Activated T-helper 2 cell treated with anti-CD3 and anti-CD28 coated beads, Interferon-gamma antibody, Interleukin-2, Interleukin-4, amounts not matched to agents 10 μg/mL and 5 μg/mL and 100 μg/mL, durations not matched to agents 14 hours and 24 hours and 36 hours (primary cell): Measurements from ENCODE around the gene P2RY2. TPM values are rescaled to one million over a fixed set of nuclear protein-coding genes. Genes with fewer than 3 reads are reported as not detected.
"Not testable (repeated sequence)": the region's sequence is repeated elsewhere in the genome, so short reads cannot be mapped to it uniquely, and the experiment has no call there.

ENCODE experiments used
- DNase-seq: peaks from one replicate; pipeline ENCODE4 v3.0.0; 2021; ENCODE audit warnings: low spot score
- H3K27ac Mint-ChIP-seq: one replicate; pipeline ENCODE4 v1.8.0; 2021; ENCODE audit warnings: mixed read lengths
- H3K27me3 Mint-ChIP-seq: one replicate; pipeline ENCODE4 v1.8.0; 2021; ENCODE audit warnings: low read depth, mixed read lengths
- H3K36me3 Mint-ChIP-seq: one replicate; pipeline ENCODE4 v1.8.0; 2021; ENCODE audit warnings: low read depth, mixed read lengths
- H3K4me1 Mint-ChIP-seq: one replicate; pipeline ENCODE4 v1.8.0; 2021; ENCODE audit warnings: low read depth, mixed read lengths
- H3K4me3 Mint-ChIP-seq: one replicate; pipeline ENCODE4 v1.8.0; 2021; ENCODE audit warnings: low read depth, mild to moderate bottlenecking, moderate library complexity, mixed read lengths
- H3K9me3 Mint-ChIP-seq: one replicate; pipeline ENCODE4 v1.8.0; 2021; ENCODE audit warnings: mixed read lengths
- intact Hi-C: fragments of 100-400 bp; cut with micrococcal nuclease; formaldehyde crosslinking; loops from one replicate; pipeline ENCODE4 v1.15.1; 2023
- total RNA-seq: library from RNA; stranded (reverse); gene quantifications from 2 replicates; pipeline ENCODE4 v1.2.3, GENCODE V29; 2022

P2RY2 gene
- total RNA-seq, 1 donor from 2014 or later: not detected

DNA sequence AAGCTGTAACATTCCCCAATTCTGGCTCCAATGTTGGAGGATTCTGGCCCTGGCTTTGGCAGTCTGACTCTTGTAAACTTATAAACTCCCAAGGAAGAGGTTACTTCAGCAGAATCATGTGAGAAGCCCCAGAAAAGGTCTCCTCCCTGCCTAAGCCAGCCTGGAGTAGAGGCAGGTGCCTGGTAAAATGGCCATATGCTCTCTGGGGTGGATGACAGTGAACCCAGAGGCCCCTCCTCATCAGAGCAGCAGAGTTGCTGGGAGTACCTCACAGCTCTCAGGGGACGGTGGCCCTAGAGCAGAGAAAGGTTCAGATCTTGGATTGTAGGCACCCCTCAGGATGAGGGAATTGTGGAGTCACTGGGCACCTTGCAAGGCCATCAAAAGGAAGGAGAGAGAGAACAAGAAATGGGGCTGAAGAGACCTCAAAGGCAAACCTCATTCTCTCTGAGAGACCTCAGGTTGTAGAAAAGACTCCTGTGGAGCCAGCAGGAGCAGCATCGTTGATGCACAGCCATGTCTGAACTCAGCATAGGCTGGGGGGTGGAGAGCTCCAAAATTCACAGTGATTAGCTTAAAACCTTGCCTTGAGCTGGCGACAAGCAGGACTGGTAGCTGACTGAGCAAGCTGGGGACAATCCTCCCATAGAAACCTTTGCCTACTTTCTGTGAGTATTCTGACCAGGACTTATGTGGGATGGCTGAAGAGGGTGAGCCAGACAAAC, 49.2 kb downstream of the P2RY2 start:
- Mint-ChIP-seq H3K27ac (no peak overlapping the region), H3K4me3 (no peak overlapping the region), H3K27me3 (peaks cover 38% of the 10 kb centered on the region), H3K4me1 (no peaks in the 10 kb centered on the region), H3K9me3 (no peaks in the 10 kb centered on the region), H3K36me3 (no peaks in the 10 kb centered on the region)
- intact Hi-C loops: no loop called here
- no peak for DNase-seq

DNA sequence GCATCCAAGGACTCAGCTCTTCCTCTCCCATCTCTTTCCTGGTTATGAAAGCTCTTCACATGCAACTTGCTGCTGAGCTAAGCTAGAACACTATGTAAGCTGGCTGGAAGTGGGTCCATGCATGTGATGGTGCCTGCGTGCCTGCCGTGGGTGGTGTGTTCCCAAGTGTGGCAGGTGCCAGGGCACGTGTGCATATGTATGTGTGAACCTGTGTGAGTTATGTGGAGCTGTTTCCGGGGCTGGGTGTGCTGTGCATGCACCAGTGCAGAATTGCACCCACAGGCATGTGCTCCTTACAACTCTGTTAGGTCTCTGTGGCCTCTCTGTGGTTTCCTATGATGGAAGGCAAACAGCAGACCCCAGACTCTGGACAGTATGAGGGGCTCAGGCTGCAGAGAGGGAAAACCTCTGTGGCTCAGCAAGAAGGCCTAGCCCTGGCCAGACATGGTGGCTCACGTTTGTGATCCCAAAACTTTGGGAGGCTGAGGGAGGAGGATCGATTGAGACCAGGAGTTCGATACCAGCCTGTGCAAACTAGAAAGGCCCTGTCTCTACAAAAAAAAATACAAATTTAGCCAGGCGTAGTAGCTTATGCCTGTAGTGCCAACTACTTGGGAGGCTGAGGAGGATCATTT, 49.9 kb downstream of the P2RY2 start:
- no peaks in the 10 kb centered on the region for H3K9me3 Mint-ChIP-seq
- no peak overlapping the region for H3K27ac Mint-ChIP-seq
- DNase-seq: no peak
- no peak overlapping the region for H3K4me3 Mint-ChIP-seq
- no peaks in the 10 kb centered on the region for H3K36me3 Mint-ChIP-seq
- intact Hi-C loops: no loop called here
- H3K4me1 Mint-ChIP-seq: no peaks in the 10 kb centered on the region
- peaks cover 31% of the 10 kb centered on the region for H3K27me3 Mint-ChIP-seq

DNA sequence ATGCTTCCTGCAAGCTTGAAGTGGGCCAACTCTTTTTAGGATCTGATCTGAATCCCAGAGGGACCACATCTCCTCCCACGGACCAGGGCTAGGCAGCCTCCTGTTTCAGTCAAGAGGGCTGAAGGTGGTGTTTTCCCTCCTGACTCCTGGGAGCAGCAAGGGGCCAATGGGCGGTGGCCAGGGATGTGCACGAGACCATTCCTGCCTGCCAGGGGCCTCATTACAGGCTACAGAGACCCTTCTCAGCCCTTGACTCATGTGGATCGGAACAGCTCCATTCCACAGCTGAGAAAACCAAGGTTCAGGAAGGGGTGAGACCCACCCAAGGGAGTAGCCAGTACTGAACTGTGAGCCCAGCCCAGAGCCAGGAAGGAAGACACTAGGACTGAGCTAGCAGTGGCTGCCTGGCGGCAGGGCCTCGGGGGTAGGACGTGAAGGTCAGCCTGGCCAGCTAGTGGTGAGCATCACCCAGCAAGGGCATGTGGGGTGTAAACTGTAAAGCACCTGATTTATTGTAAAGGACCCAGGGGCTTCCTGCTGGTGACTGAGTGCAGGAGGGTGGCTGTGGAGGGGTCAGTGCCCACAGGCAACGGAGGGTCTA, 50.7 kb downstream of the P2RY2 start:
- intact Hi-C loops: no loop called here
- DNase-seq: no peak

GRCh38 chr11:73269459-73270015, 51.5 kb downstream of the P2RY2 start:
- peaks cover 27% of the 10 kb centered on the region for H3K27me3 Mint-ChIP-seq
- no peak overlapping the region for H3K27ac Mint-ChIP-seq
- no peaks in the 10 kb centered on the region for H3K36me3 Mint-ChIP-seq
- no peak overlapping the region for H3K4me3 Mint-ChIP-seq
- H3K4me1 Mint-ChIP-seq: no peaks in the 10 kb centered on the region
- no peaks in the 10 kb centered on the region for H3K9me3 Mint-ChIP-seq
- intact Hi-C loops: no loop called here
- no peak for DNase-seq

More for the DNA sequence above, 50.7 kb downstream of the P2RY2 start:
- Mint-ChIP-seq H3K27ac (no peak overlapping the region), H3K36me3 (no peaks in the 10 kb centered on the region), H3K4me1 (no peaks in the 10 kb centered on the region), H3K4me3 (no peak overlapping the region), H3K27me3 (peaks cover 24% of the 10 kb centered on the region), H3K9me3 (no peaks in the 10 kb centered on the region)

DNA sequence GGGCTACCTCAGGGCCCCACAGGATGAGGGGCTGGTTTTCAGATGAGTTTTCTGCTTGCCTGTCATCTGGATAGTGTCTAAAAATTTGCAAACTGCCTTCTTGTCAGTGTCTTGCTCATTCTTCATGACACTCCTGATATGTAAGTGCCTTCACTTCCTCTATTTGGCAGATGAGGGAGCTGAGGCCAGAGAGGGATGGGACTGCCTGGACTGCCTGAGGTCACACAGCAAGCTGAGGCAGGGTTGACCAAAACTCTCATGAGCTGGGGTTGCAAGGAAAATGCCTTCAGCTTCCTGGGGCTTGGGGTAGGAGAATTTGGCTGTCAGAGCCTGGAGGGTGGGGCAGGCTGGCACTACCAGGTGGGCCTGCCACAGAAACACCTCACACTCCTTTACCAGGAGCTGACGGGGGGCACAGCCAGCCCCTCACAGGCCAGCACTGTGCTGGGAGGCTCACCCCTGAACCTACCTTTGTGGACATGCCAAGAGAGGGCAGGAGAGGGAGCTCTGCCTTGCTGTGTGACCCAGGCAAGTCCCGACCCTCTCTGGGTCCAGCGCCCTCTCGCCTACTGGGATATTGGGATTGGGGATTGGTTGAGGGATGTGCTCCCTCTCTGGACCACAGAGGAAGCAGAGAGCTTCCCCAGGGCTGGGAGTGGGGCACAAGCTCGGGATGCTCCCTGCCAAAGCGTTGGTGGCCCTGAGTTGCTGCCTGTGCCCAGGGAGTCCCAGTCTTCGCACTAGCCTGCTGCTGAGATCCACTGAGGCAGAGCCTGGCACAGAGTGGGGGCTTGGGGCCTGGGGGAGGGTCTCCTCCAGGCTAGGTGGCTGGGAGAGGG, 52.2 kb downstream of the P2RY2 start:
- intact Hi-C loops: no loop called here
- H3K27ac Mint-ChIP-seq: no peak overlapping the region
- H3K4me1 Mint-ChIP-seq: no peaks in the 10 kb centered on the region
- H3K36me3 Mint-ChIP-seq: no peaks in the 10 kb centered on the region
- H3K27me3 Mint-ChIP-seq: peaks cover 22% of the 10 kb centered on the region
- DNase-seq: no peak
- no peak overlapping the region for H3K4me3 Mint-ChIP-seq
- no peaks in the 10 kb centered on the region for H3K9me3 Mint-ChIP-seq

DNA sequence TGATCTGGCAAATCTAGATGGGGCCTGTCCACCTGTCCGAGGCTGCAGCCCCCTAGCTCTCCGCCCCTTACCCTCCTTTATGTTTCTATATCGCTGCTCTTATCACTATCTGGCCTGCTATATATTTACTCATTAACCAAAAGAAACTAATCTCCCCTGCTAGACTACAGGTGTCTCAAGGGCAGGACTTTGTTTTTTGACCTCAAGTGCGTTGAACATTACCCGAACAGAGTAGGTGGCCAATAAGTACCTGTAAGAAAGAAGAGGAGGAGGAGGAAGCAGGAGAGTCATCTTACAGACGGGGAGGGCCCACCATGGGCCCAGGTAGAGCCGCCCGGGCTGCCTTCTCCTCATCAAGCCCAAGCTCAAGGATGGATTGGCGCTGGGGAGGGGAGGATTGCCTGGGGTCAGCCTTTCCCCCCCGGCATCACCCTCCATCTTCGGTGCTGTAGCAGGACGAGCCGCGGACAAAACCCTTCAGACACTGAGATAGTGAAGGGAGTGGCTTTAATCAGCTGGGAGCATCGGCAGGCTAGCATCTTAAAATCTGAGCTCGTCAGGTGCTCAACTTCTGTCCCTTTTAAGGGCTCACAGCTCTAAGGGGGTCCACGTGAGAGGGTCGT, 52.9 kb downstream of the P2RY2 start:
- H3K9me3 Mint-ChIP-seq: no peaks in the 10 kb centered on the region
- H3K36me3 Mint-ChIP-seq: no peaks in the 10 kb centered on the region
- no peak overlapping the region for H3K4me3 Mint-ChIP-seq
- peaks cover 20% of the 10 kb centered on the region for H3K27me3 Mint-ChIP-seq
- intact Hi-C loops: no loop called here
- H3K27ac Mint-ChIP-seq: no peak overlapping the region
- DNase-seq: no peak
- no peaks in the 10 kb centered on the region for H3K4me1 Mint-ChIP-seq

DNA sequence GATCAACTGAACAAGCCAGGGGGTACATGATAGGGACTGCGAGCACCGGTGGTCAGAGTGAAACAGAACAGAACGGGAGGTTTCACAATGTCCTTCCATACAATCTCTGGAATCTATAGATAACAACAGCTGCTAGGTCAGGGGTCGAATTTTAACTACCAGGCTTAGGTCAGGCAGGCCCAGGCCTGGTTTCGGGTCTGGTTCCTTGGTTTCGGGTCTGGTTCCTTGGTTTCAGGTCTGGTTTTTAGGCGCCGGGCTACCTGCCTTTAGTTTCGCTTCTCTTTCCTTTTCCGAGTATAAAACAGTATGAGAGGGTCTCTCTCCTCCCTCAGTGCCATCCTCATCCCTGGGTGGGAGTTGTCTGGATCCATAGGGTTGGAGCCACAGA, 53.4 kb downstream of the P2RY2 start:
- H3K4me1 Mint-ChIP-seq, DNase-seq, intact Hi-C loops, H3K9me3 Mint-ChIP-seq, H3K27ac Mint-ChIP-seq, H3K36me3 Mint-ChIP-seq, H3K4me3 Mint-ChIP-seq: not testable (repeated sequence)
- H3K27me3 Mint-ChIP-seq: peaks cover 20% of the 10 kb centered on the region

GRCh38 chr11:73271936-73272679, 54.0 kb downstream of the P2RY2 start, which contains the start of gene P2RY6:
Gene P2RY6, plus strand, starts transcription at chr11:73272338. Its CDS starts 24,181 bp downstream, at chr11:73296519.
- Mint-ChIP-seq H3K27ac (no peak within 1 kb of the TSS), H3K4me1 (no peaks in the 10 kb centered on the region), H3K9me3 (no peaks in the 10 kb centered on the region), H3K36me3 (no peaks in the 10 kb centered on the region), H3K4me3 (no peak within 1 kb of the TSS), H3K27me3 (peaks cover 20% of the 10 kb centered on the region)
- DNase-seq: no peak
- intact Hi-C loops: no loop called here

- no peak overlapping the region for H3K4me3 Mint-ChIP-seq
- H3K36me3 Mint-ChIP-seq: no peaks in the 10 kb centered on the region
- intact Hi-C loops: no loop called here
- no peak overlapping the region for H3K27ac Mint-ChIP-seq
- no peak for DNase-seq
- H3K4me1 Mint-ChIP-seq: no peaks in the 10 kb centered on the region
- peaks cover 18% of the 10 kb centered on the region for H3K27me3 Mint-ChIP-seq
- no peaks in the 10 kb centered on the region for H3K9me3 Mint-ChIP-seq
Measured at GRCh38 chr11:73272680-73273038, 54.6 kb downstream of the P2RY2 start.

DNA sequence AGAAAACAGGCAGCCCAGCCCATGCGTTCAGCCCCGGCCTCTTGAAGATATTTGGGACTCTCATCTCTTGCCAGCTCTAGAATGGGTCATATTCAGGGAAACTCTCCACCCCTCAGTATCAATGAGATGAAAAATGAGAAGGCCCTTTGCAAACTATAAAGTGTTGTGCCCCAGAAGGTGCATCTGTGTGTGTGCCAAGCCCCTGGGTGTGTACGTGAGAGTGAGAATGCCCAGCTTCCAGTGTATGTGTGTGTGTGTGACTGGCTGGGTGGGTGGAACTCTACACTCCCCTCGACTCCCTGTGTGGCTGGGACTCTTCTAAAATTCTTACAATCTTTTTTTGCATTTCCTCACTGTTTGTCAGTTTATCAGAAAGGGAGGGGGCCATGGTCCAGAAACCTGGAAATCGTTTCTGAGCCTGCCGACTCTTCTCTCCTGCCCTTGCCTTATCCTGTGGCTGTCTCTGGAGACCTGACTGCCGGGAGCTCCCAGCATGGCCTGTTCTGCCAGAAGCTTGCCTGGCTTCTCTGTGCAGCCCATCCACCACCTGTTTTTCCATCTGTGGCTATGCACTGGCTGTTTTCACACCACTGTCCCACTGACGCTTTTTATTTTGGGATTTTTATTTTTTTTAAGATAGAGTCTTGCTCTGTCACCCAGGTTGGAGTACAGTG, 55.3 kb downstream of the P2RY2 start:
- intact Hi-C loops: no loop called here
- Mint-ChIP-seq H3K4me1 (no peaks in the 10 kb centered on the region), H3K36me3 (no peaks in the 10 kb centered on the region), H3K27ac (no peak overlapping the region), H3K9me3 (no peaks in the 10 kb centered on the region), H3K27me3 (peaks cover 18% of the 10 kb centered on the region), H3K4me3 (no peak overlapping the region)
- no peak for DNase-seq

DNA sequence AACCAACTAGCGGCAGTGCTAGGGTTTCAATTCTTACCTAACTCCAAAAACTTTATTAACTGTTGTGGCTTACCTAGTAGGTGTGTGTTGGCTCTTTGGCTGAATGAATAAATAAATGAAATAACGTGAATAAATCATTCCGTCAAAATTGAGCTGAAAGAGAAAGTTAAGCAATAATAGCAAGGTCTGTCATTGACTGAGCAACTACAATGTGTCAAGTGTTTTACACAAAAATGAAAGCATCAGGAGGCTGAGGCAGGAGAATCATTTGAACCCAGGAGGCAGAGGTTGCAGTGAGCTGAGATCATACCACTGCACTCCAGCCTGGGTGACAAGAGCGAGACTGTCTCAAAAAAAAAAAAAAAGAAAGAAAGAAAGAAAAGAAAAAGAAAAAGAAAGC, 56.1 kb downstream of the P2RY2 start:
- H3K36me3 Mint-ChIP-seq, H3K27ac Mint-ChIP-seq, H3K9me3 Mint-ChIP-seq, DNase-seq, H3K4me1 Mint-ChIP-seq, H3K4me3 Mint-ChIP-seq, intact Hi-C loops: not testable (repeated sequence)
- H3K27me3 Mint-ChIP-seq: peaks cover 18% of the 10 kb centered on the region
